Brain pericyte (primary cell): ENCODE data around the gene HPSE.

ENCODE experiments used
- DNase-seq: peaks from one replicate; pipeline ENCODE4 v3.0.0-alpha.2; 2012; ENCODE audit warnings: low read depth, low spot score

Gene HPSE

GRCh38 chr4:83334425-83335241 lies at the start of gene HPSE:
Gene HPSE, minus strand, starts transcription at chr4:83334848. Its CDS starts 66 bp downstream, at chr4:83334782.
- DNase-seq: no peak

DNA sequence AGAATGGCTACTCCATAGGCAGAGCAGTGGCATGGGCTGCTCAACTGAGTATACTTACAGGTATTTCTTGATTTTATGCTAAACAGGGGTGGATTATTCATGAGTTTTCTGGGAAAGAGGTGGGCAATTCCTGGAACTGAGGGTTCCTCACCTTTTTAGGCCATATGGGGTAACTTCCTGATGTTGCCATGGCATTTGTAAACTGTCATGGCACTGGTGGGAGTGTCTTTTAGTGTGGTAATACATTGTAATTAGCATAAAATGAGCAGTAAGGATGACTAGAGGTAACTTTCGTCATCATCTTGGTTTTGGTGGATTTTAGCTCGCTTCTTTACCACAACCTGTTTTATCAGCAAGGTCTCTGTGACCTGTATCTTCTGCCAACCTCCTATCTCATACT lies 48.2 kb upstream of the HPSE start:
- DNase-seq: no peak

- DNase-seq: no peak
These were observed 46.5 kb upstream of the HPSE start for GRCh38 chr4:83381173-83381572.

DNA sequence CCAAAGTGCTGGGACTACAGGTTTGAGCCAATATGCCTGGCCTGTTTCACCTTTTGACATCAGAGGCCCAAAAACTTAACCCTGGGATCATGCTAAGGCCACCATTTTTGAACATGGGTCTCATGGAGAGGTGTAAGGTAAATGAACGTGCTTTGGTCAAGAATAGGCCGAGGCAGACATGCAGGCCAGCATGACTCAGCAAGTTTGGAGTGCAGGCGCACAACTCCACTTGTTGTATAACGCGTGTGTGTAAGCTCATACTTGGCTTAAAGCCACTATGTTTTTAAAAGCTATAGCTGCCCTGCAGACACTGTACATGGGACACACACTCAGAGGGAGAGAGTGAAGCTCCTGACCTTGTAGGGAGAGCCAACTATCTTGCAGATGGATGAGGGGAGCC lies 43.8 kb upstream of the HPSE start:
- DNase-seq: no peak

DNA sequence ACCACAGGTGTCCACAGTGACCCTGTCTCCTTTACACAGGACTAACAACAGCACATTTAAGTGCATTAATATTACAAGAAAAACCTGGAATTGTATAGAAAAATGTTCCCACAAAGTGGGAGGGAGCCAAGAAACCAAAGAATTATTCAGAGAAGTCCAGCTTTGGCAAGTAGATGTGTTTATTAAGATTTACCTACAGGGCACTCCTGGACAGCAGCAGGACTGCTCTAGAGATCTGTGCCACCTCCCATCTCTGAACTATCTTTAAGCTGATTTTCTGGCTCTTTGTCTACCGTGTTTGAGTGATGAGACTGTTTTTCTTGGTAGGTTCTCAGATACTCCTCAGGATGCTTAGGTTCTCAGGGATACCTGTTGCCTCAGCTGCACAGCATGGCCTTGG lies 38.3 kb upstream of the HPSE start:
- no peak for DNase-seq

- no peak for DNase-seq
These were observed 37.3 kb upstream of the HPSE start for GRCh38 chr4:83371936-83372335.

- DNase-seq: no peak
These were observed 36.6 kb upstream of the HPSE start for GRCh38 chr4:83371235-83371634.

DNA sequence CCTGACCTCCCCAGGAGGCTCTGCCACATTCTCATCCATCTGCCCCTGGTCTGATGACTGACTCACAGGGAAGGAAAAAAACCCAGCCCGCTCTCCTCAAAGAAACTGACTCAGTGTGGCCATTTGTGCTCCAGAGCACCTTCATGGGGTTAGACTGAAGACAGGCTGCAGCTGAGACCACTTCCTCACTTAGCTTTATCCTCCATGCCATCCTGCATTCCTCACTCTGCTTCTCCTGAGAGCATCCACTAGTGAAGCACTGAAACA lies 35.9 kb upstream of the HPSE start:
- DNase-seq: no peak

DNA sequence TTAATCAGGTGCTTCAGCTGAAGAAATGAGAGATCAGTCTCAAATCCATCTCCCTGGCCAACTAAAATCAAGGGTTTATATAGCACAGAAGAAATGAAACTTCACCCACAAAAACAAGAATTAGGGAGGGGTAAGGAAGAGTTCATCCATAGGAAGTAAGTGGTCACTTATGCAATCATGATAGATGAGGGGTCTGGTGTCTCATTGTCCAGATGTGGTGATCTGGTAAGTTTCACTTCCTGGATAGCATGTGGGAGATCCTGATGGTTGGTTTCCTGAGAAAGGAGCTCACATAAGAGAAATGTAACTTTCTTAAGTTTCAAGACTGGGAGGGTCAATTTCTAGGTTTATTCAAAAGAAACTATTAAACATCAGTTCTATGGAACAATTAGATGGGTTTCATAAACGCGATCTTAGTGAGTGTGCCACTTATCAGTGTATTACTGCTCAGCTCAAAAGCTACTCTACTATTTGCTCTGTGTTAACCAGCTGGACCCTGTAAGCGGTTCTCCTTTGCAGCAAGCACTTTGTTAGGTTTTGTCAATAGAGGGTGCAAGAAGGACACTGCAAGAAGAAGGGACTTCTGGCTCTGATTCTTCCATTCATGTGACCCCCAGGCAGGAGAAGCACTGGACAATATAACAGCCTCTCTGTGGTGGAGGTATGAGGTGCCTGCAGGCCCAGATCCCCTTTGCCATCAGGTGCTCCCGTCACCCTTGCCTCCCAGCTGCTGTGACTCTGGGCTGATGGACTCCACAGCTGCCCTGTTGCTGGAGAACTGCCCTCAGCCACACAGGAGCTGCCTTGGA lies 35.4 kb upstream of the HPSE start:
- DNase-seq: no peak

- no peak for DNase-seq
These were observed 29.7 kb upstream of the HPSE start for GRCh38 chr4:83364312-83364711.

GRCh38 chr4:83362492-83363329 lies 28.1 kb upstream of the HPSE start:
- DNase-seq: no peak

DNA sequence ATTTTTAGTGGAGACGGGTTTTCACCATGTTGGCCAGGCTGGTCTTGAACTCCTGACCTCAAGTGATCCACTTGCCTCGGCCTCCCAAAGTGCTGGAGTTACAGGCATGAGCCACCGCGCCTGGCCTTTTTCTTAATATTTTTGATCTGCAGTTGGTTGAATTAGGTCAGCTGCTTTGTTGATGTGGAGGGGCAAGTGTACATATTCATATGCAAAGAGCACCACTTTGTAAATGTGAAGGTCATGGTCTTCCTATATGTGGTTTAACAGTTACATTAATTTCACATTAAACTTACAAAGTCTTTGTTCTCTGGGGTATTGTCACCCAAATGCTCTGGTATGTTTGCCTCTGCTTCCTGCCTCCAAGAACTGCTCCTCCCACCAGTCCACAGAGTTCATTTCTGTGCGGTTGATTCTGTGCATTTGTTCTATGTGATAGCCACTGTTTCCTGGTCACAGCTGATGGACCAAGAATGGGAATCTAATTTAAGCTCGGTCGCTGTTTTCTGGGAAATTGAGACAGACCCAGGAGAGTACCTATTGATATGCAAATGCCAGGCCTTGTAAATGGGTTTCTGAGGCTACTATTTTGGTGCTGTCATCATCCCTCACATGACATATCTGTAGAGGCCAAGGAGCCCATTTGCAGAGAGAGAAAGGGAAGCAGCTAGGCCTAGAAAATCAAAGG lies 26.9 kb upstream of the HPSE start:
- DNase-seq: no peak

DNA sequence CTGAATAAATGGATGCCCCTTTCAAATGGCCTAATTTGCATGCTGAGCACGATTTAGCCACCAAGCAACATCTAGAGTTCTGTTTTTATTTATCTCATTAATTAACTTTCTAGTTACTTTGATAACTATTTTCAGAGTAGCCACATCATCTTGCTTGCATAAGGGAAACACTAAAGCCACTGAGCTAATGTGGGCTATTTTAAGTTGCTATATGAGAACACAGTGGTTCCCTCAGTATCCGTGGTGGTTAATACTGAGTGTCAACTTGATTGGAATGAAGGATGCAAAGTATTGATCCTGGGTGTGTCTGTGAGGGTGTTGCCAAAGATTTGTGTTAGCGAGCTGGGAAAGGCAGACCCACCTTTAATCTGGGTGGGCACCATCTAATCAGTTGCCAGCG lies 25.4 kb upstream of the HPSE start:
- DNase-seq: no peak

DNA sequence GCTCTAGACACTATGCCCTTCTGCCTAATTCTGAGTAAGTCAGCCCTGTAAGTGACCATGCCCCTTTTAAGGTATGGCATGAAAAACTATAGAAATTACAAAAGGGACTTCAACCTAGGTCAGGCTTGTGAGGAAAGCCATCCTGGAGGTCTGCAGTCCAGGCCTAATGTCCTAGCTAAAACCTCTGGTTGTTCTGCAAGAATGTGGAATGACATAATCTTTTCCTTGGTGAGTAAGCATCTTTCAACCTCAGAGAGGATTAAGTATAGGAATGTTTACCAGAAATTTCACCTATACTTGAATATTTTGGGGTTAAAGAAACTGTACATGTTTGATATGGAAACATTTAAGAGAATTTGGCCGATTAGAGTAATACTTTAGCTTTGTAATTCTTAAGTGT lies 23.8 kb upstream of the HPSE start:
- no peak for DNase-seq

- DNase-seq: peak; percentile 41
These were observed 22.4 kb upstream of the HPSE start for GRCh38 chr4:83356899-83357661.

DNA sequence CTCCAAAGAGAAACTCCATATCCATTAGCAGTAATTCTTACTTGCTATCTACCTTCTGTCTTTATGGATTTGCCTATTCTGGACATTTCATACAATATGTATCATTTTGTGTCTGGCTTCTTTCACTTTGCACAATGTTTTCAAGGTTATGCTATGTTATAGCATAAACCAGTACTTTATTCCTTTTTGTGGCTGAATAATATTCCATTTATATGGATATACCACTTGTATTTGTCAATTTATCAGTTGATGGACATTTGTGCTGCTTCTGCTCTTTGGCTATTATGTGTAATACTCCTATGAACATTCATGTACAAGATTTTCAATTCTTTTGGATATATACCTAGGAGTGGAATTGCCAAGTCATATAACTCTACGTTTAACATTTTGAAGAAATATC lies 18.9 kb upstream of the HPSE start:
- DNase-seq: no peak

DNA sequence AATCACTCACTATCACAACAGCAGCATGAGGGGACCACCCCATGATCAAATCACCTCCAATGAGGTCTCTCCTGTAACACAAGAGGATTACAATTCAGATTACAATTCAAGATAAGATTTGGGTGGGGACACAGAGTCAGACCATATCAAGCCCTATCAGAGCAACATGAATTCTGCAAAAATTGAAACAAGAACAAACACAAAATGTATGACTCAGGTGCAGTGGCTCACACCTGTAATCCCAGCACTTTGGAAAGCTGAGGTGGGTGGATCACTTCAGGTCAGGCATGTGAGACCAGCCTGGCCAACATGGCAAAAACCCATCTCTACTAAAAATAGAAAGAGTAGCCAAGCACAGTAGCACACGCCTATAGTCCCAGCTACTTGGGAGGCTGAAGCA lies 13.4 kb upstream of the HPSE start:
- DNase-seq: no peak

GRCh38 chr4:83342476-83342875 lies 7.8 kb upstream of the HPSE start:
- no peak for DNase-seq

DNA sequence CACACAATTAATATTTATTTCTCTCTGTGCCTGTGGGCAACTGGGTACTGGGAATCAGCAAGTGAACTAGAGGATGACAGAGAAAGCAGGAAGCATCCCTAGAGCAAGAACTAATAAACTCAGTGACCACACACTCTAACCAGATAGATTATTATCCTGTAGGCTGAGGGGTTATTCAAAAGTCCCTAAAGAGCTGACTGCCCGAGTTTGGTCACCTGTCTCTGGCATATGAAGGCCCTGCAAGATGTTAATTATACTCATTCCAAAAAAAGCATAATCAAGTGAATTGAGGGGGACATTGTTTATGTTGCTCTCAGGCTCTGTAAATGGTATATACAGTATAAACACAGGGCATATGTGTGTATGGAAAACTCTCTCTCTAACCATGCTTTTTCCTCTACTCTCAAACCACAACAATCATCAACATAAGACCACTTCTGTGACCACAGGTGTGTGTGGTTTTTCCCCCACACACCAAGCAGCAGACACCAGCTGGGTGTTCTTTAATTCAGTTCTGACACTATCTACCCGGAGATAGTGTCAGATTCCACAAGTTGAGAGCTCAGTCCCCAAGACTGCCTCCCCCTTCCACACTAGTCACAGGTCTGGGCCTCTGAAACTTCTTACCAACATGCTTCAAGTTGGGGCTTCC lies 6.2 kb upstream of the HPSE start:
- no peak for DNase-seq

DNA sequence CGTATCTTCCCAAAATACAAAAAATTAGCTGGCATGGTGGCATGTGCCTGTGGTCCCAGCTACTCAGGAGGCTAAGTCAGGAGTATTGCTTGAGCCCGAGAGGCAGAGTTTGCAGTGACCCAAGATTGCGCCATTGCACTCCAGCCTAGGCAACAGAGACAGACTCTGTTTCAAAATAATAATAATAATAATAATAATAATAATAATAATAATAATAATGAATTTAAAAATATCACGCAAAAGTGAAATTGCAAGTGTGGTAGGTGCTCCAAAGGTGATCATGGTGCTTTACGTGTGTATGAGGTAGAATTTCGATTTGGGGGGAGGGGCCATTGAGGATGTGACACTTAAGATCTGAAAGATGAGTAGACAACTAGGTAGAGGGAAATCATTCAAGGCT lies 4.9 kb upstream of the HPSE start:
- no peak for DNase-seq

DNA sequence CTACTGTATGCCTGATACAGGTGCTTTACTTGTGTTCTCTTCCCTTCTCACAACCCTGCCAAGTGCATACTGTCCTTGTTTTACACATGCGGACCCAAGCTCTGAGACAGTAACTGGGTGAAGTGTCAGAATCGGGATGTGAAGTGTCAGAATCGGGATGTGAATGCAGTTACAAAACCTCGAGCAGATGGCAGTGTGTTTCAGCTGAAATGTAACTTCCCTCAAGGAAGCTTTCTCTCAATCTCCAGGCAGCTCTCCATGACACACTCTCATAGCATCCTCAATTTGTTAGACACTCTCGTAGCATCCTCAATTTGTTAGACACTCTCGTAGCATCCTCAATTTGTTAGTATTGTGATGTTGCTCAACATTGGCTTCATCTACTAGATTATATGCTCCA lies 1.1 kb upstream of the HPSE start:
- no peak for DNase-seq
